ENCODE results near the gene SRL.
A peak's percentile ranks its signal among the peaks of the same experiment; 100 is the strongest.

The SRL gene

DNA sequence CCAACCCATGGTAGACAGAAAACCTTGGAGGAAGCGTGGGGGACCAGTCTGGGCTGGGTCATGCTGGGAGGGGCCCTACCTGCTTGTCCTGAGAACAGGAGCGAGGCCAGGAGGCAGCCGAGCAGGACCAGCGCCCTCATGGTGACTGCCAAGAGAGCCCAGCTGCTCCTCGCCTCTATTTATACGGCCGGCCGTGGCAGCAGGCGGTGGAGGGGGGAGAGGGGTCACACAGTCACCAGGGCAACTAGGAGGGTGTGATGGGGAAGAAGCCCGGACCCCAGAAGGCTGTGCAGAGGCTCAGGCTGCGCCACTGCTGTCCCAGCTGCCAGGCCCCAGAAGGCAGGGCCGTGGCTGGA lies at the start of gene SRL:
Gene SRL, minus strand, starts transcription at position 153 of the 356 bp plus-strand sequence. Its CDS starts 13 bp downstream, at position 140.
- no peak for DNase-seq

DNA sequence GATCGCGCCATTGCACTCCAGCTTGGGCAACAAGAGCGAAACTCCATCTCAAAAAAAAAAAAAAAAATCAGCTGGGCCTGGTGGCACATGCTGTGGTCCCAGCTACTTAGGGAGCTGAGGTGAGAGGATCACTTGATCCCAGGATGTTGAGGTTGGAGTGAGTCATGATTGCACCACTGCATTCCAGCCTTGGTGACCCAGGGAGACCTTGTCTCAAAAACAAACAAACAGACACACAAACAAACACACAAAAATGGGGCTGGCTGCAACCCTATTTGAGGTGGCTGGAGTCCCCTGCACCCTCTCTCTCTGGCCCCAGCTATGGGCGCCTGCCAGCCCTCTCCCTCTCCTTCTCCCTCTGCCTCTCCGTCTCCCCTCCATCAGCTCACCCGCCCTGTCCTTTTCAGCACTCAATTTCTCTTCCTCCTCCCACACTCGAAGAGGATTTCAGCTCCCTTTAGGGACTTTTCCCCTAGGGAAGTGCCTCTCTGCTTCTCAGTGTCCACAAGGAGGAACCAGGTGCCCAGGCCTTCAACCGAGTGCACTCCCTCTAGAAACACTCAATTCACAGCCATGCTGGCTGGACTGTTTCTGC lies 48.5 kb upstream of the SRL start:
- DNase-seq: peak in 1 of 3 experiments; percentile 12

DNA sequence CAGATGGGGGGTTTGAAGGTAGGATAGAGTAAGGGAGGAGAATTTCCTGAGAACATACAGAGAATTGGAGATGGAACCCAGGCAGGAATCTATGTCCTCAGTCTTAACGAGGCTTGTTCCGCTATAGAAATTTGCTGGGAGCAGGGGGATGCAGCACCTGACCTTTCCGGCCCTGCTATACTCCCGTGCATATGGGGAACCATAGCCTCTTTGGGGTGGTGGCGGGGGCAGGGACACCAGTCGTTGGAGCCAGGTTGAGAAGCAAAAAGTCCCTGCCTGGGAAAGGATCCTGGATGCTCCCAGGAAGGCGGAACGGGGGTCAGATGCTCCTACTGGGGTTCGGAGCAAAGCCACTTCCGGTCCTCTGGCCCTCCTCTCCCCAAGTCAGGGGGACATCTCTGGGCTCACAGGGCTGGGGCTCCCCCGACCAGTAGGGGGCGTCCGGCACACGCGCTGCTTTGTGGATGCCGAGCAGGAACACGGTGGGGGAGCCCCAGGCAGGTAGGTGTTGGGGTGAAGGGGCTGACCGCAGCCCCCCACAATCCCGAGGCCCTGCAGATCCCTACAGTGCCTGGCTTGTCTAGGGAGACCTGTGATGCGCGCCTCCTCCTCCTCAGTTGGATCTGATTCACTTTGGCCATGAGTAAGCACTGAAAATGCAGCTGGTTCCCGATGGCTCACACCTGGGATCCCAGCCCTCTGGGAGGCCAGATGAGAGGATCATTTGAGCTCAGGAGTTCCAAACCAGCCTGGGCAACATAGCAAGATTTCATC lies 46.5 kb upstream of the SRL start:
- DNase-seq: peak; percentile 37 to 59 (median 51)

DNA sequence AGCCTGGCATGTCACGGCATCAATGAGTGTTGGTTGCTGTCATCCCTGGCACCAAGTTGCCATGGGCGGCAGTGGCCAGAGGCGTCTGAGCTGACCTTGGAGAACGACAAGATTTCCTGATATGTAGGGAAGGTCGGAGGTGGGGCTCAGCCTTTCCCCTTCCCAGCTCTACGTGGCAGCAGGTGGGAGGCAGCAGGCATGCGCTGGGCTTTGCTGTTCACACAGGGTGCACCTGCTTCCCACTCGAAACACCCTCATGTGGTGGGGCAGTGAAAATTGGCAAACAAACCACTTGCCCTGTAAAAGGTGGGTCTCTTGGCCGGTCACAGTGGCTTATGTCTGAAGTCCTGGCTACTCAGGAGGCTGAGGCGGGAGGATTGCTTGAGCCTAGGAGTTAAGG lies 43.3 kb upstream of the SRL start:
- DNase-seq: peak; percentile 23 to 68 (median 28)

DNA sequence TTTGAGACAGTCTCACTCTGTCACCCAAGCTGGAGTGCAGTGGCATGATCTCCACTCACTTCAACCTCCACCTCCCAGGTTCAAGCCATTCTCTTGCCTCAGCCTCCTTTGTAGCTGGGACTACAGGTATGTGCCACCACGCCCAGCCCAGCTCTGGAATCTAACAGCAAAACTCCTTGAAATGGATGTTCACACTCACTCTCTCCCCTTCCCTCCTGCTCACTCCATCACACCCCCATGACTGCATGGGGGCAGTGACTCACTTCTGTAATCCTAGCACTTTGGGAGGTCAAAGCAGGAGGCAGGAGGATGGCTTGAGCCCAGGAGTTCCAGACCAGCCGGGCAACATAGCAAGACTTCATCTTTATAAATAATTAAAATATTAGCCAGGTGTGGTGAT lies 42.1 kb upstream of the SRL start:
- DNase-seq: no peak

DNA sequence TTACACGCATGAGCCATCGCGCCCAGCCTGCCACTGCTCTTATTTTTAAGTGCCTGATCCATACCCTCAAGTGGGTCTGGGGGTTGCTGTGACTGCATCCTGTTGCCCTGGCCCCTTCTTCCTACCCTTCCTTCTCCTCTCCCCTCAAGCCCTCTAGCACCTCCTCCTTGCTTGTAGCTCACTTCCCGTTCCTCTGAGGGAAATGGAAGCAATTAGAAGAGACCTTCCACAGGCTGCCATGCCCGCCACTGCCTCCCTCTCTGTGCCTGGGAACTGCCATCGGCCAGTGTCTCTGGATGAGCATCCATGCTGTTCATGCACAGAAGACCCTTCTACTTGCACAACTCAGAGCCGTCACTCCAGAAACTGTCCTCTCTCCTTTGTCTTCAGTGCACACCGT lies 41.6 kb upstream of the SRL start:
- no peak for DNase-seq

DNA sequence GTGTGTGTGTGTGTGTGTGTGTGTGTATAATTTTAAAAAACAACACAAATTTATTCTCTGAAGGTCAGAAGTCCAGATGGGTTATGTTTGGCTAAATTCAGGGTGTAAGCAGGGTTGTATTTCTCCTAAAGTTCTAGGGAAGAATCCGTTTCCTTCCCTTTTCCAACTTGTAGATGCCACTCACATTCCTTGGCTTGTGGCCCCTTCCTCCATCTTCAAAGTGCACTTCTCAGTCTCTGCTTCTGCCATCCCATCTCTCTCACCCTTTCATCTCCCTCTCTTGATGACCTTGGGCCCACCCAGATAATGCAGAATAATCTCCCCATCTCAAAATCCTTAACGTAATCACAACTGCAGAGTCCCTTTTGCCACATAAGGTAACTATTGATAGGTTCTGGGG lies 38.7 kb upstream of the SRL start:
- no peak for DNase-seq

DNA sequence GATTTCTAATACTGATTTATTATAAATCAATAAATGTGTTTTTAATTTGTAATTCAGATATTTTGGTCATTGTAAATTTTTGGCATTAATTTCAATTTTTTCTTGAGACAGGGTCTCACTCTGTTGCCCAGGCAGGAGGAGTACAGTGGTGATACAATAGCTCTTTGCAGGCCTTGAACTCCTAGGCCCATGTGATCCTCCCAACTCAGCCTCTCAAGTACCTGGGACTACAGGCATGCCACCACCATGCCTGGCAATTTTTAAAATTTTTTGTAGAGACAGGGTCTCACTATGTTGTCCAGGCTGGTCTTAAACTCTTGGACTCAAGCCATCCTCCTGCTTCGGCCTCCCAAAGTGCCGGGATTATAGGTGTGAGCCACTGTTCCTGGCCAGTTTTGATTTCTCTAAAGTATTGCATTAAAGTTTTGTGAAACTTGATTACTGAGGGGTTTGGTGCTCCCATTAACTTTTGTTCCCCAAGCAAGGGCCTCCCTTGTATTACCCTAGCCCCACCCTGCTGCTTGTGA lies 36.2 kb upstream of the SRL start:
- DNase-seq: no peak

DNA sequence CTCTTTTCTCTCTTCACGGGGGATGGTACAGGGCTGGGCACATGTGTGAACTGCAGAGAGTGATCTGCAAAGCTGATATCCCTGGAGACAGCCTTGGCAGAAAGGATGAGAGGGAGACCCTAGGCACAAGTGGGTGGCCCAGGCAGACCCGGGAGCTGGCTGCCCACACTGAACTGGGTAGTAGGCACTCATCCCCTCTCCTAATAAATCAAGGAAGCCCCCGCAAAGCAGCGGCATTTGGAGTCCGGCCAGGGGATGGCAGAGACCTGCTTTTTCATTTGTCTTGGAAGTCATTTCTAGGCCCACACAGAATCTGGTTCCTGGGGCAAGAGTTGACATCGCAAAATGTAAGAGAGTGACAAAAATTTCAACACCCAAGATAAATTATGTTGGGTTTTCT lies 34.0 kb upstream of the SRL start:
- DNase-seq: no peak

DNA sequence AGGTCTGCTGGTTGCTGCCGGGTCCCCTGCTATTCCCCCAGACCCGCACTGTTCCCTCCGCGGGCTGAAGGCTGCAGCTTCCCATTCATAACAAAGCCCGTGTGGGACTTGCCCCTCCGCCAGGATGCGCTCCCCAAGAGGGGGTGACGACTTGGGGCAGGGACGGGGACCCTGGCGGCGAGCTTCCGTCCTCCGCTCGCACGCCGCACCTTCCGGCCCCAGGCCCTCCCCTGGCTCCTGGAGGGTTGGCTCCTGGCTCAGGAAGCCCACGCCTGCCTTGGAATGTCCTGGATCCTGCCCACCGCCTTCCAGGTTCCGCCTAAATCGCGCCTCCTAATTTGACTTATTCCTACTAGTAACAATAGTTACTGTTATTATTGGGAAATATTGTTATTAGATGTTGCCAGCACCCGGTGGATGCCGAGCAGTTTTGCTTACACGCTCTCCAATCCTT lies 32.0 kb upstream of the SRL start:
- DNase-seq: peak in 2 of 3 experiments; percentile 16 to 72

DNA sequence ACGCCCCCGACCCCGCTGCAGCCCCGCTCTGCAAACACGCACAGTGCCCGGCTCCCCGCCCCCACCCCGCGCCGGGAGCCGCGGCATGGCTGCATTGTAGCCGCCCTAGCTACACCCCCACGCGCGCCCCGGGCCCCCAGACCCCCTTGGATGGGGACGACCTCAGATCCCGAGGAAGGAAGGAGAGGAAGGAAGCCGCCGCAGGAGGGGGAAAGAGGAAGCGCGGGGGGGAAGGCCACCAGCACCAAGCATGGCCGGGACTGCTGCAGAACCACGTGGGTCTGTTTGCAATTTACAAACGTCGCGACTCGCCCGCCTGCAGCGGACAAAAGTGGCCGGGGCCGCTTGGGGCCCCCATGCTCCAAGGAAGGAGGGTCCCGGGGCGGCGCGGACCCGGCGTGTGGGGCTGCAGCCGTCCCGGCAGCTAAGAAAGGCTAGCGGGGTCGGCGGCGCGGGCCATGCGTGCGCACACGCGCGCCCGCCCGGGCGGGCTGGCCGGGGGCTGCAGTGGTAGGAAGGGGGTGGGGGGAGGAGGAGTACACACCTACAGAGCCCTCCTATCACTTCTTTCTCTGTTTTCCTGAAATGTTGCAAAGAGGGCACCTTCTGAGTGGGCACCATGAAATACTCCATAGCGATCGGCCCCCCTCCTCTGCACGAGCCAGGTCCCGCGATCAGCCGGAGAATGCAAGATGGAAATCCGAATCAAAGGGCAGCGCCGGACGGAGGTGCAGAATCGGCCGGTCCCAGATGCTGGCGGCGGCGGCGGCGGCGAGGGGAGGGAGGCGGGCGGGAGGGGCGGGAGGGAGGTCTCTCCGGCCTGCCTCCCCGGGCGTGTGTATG lies 30.5 kb upstream of the SRL start:
- DNase-seq: peak in 2 of 3 experiments; percentile 76 to 80

DNA sequence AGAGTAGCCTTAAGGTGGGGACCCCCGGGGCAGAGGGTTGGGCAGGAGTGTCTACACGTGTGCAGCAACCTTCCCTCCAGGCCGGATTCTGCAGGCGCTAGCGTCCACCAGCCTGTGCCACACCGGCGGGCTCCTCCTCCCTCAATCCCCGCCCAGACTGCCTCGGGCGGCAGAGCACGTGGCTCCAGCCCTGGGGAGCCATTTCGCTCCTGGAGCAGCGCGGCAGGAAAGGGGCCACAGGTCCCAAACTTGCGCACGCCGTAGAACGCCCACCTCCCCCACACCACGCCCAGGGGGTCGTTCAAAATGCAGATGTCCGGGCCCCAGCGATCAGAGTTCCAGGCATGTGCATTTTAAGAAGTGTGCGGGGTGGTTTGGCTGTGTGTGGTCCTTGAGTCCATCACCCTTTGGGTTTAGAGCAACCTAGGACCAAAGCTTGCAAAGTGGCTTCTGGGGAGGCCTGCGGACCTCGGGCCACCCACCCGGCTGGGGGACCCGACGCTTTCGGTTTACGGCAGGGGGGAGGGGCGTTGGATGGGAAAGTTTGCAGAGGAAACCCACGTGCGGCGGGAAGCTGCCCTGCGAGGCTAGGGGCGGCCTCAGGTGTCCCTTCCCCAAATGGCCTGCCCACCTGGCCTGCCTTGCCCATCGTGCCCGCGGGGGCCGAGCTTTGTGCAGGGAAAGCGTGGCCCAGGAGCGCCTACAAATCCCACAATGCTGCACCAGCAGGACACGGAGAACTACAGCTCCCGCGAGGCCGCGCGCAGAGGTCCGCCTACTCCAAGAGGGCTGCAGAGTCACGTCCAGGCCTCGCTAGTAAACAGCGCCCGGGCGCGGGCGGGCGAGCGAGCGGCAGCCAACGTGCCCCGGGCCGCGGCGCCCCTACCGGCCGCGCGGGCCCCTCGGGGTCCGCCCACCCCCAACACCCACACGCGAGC lies 29.6 kb upstream of the SRL start:
- peak; percentile 63 to 91 (median 85) for DNase-seq

DNA sequence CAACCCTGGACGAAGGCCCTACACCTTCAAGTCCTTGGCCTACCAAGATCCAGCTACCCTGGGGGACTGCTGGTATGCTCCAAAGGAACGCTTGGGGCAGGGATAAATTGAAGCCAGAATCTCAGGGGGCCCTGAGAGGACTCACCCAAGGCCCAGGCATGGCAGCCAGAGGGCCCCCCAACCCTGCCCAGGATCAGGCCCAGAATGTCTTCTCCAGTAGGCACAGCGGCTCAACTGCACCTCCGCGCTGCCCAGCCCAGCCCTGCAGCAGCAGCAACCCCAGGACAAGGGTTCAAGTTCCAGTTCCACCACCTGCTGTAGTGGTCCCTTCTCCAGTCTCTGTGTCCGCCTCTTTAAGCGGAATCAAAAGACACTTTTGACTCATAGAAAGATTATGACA lies 28.7 kb upstream of the SRL start:
- DNase-seq: no peak

DNA sequence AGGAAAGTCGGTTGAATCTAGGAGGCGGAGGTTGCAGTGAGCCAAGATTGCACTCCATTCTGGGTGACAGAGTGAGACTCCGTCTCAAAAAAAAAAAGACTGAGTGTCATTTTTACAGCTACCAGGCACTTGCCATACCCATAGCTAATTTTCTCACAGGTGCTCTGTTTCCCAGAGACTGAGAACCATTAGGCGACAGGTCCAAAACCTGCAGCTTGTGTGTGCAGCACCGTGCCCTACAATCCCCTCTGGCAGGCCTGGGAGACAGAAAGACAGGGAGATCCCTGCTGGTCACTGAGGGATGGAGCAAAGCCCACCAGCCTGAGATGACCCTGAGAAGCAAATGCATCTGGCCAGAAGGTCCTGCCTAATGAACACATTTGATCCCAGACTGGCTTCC lies 28.2 kb upstream of the SRL start:
- DNase-seq: no peak

DNA sequence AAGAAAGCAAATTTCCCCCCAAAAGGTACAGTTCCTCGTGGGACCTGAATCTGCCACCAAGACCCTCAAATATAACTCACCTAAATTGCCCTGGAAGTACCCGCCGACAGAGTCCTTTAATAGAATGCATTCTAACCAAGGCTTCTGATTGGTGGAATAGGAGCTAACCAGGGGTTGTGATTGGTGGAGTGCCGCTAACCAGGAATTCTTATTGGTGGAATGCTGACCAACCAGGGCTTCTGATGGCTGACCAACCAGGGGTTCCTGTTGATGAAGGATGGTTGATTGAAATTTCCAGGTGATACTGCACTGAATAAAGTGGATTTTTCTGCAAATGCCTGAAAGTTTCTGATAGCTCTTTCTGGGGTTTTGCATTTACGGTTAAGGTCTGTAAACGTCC lies 24.5 kb upstream of the SRL start:
- peak in 1 of 3 experiments; percentile 9 for DNase-seq

DNA sequence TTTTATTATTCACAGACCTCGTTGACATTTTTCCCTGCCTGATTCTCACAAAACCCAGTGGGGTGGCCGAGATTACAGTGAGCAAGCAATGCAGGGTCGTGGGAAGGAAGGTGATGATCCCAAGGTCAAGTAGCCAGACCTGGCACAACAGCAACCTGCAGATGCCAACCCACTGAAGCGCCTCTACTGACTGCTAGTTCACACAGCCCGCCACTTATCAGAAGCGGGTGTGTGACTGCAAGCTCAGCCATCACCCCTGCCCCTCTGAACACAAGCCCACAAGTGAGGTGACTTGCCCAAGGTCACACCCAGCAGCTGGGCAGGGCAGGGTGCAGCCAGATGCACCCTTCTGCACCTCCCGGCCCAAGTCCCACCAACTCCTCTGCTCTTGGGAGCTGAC lies 23.8 kb upstream of the SRL start:
- no peak for DNase-seq

DNA sequence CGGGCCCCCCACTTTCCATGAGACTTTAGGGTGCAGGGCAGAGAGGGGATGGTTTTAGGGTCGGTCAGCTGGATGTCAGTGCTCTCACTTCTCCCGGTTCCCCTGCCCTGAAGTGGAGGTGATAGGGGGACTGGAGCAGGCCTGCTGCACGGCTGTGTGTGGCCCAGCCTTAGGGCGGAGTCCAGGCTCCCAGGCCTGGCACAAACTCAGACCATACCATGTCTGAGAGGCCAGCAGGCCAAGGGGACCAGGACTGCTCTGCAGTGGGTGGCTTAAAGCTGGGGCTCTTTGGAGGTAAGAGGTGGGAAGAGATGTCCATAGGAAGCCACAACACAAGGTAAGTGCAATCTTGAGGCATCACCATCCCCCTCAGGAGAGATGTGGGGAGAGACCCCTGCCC lies 22.7 kb upstream of the SRL start:
- DNase-seq: no peak

DNA sequence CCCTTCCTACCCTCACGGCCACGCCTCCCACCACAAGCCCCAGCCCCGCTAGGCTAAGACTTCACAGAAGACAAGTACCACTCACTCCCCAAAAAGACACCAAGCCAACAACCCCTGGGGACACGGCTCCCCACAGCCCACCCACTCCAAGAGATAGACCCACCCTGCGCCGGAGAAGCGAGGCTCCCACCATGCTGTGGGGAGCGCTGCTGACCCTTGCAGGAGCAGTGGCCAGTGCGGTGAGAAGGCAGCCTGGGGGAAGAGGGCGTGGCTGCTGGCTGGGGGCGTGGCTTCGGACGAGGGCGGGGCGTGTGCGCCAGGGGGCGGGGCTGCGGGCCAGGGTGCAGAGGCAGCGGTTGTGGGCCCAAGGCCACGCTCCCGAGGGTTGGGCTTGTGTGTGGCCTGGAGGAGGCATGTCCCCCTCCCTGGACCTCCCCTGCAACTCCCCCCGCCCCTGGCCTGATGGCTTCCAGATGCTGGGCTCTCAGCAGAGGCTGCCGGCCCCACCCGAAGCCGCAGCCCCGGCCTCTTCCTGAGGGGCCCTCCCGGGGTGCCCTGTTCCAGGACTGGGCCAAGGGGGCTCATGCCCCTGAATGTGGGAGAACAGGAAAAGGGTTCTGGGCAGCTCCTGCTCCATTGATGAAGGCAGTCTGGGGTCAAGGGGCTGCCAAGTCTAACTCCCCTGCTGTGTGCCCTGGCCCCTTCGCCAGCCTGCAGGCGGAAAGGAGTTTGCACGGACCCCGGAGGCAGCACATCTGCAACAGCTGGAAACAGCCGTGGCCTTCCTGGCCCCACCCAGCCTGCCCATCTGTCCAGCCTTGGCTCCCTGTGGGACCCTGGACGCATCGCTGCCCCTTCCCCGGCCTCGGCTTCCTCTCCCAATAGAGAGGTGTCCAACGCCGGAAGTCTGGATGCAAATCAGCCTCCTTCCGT lies 21.9 kb upstream of the SRL start:
- DNase-seq: peak in 1 of 3 experiments; percentile 12

DNA sequence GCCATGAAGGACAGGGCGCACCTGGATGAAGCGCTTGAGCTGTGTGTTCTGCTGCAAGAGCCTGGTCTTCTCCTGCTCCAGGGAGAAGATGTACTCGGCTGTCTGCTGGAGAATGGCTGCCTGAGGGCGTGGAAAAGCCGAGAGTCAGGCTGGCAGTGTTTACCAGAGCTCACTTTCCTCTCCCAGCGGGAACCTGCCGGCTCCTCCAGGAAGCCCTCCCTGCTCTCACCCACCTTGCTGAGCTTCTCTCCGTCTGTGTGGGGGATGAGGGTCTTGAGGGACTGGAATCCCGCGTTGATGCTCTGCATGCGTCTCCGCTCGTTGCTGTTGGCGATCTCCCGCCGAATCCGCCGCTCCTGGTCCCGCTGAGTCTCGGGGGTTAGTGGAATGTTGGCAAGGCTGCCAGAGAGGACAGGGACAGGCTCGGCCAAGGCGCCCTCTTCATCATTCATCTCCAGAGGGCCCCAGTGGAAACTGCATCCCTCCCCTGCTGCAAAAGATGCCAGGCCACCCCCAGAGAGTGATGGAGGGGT lies 20.5 kb upstream of the SRL start:
- DNase-seq: no peak

DNA sequence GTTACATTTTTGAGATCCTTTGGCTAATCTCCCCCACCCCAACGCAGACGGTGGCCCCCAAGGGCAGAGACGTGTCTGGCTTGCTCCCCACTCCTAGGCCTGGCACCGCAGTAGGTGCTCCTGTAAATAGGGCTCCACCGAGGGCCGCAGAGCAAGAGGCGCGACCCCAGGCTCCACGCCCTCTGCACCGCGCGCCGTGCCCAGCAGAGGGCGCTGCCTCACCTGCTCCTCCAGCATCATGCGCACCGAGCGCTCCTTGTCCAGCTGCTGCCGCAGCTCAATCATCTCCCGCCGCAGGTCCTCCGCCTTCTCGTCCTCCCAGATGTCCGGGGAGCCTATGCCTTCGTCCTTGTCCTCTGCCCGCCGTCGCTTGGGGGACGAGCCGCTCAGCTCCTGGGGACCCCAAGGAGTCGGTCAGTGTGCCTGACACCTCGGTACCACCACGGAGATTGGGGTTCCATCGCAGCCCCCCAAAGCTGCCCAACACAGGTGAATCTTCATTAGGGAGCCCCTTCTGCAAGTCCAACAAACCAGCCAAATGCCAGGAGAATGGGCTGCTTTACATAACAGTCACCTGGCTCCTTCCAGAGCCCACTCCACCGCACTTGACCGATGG lies 19.8 kb upstream of the SRL start:
- DNase-seq: no peak
